H9 (cell line): ENCODE results near the gene ARPIN. TPM values are rescaled to one million over a fixed set of nuclear protein-coding genes. Genes with fewer than 3 reads are reported as not detected.

Experiments
- DNase-seq: peaks from one replicate; pipeline ENCODE4 v3.0.0-alpha.2; 2017
- H2AFZ ChIP-seq: one replicate; pipeline ENCODE4 v1.6.1; 2013; ENCODE audit warnings: mild to moderate bottlenecking, low read length, control low read depth, moderate library complexity
- H2AK5ac ChIP-seq: 2 replicates; pipeline ENCODE4 v1.6.1; 2013; ENCODE audit warnings: low read length, control low read depth, mixed read lengths; ENCODE audit not compliant: insufficient read length
- H2BK120ac ChIP-seq: one replicate; pipeline ENCODE4 v1.6.1; 2013; ENCODE audit warnings: low read depth, mild to moderate bottlenecking, low read length, control low read depth, inconsistent platforms; ENCODE audit not compliant: poor library complexity, severe bottlenecking
- H2BK12ac ChIP-seq: 2 replicates; pipeline ENCODE4 v1.6.1; 2013; ENCODE audit warnings: low read length, control low read depth, mixed read lengths, low read depth; ENCODE audit not compliant: insufficient read length
- H2BK15ac ChIP-seq: 2 replicates; pipeline ENCODE4 v1.6.1; 2013; ENCODE audit warnings: low read depth, low read length, control low read depth
- H2BK20ac ChIP-seq: one replicate; pipeline ENCODE4 v1.6.1; 2013; ENCODE audit warnings: low read depth, mild to moderate bottlenecking, low read length, control low read depth, inconsistent platforms; ENCODE audit not compliant: poor library complexity, severe bottlenecking
- H2BK5ac ChIP-seq: 2 replicates; pipeline ENCODE4 v1.6.1; 2013; ENCODE audit warnings: low read length, control low read depth, mixed read lengths; ENCODE audit not compliant: insufficient read length
- H3K14ac ChIP-seq: 2 replicates; pipeline ENCODE4 v1.6.1; 2013; ENCODE audit warnings: low read length, control low read depth; ENCODE audit not compliant: insufficient read depth
- H3K18ac ChIP-seq: 2 replicates; pipeline ENCODE4 v1.6.1; 2013; ENCODE audit warnings: low read depth, mild to moderate bottlenecking, mixed read lengths, low read length, control low read depth; ENCODE audit not compliant: insufficient read length
- H3K23ac ChIP-seq: 2 replicates; pipeline ENCODE4 v1.6.1; 2013; ENCODE audit warnings: low read length, control low read depth, mixed read lengths, low read depth; ENCODE audit not compliant: insufficient read length
- H3K23me2 ChIP-seq: 2 replicates; pipeline ENCODE4 v1.6.1; 2013; ENCODE audit warnings: low read depth, mild to moderate bottlenecking, mixed read lengths, low read length, control low read depth; ENCODE audit not compliant: insufficient read length, poor library complexity, severe bottlenecking
- H3K27ac ChIP-seq: 2 replicates; pipeline ENCODE4 v1.5.1; 2013; ENCODE audit warnings: low read length, control low read depth, mixed read lengths, low read depth; ENCODE audit not compliant: insufficient read length
- H3K27me3 ChIP-seq: 2 replicates; pipeline ENCODE4 v1.6.1; 2013; ENCODE audit warnings: low read length, control low read depth, inconsistent platforms; ENCODE audit not compliant: insufficient read depth
- H3K4ac ChIP-seq: 2 replicates; pipeline ENCODE4 v1.6.1; 2013; ENCODE audit warnings: low read depth, mild to moderate bottlenecking, control low read depth, inconsistent platforms, low read length, moderate library complexity
- H3K4me1 ChIP-seq: 2 replicates; pipeline ENCODE4 v1.6.1; 2013; ENCODE audit warnings: low read length, control low read depth, inconsistent platforms; ENCODE audit not compliant: insufficient read depth
- H3K4me2 ChIP-seq: 2 replicates; pipeline ENCODE4 v1.6.1; 2013; ENCODE audit warnings: low read length, control low read depth, mixed read lengths; ENCODE audit not compliant: insufficient read length, insufficient read depth
- H3K56ac ChIP-seq: 2 replicates; pipeline ENCODE4 v1.6.1; 2013; ENCODE audit warnings: low read depth, mild to moderate bottlenecking, mixed read lengths, low read length, control low read depth; ENCODE audit not compliant: insufficient read length
- H3K79me1 ChIP-seq: 2 replicates; pipeline ENCODE4 v1.6.1; 2013; ENCODE audit warnings: low read depth, mild to moderate bottlenecking, moderate library complexity, low read length, control low read depth, inconsistent platforms; ENCODE audit not compliant: insufficient read depth, poor library complexity, severe bottlenecking
- H3K79me2 ChIP-seq: 2 replicates; pipeline ENCODE4 v1.6.1; 2013; ENCODE audit warnings: low read length, control low read depth, inconsistent platforms; ENCODE audit not compliant: insufficient read depth
- H3K9ac ChIP-seq: 2 replicates; pipeline ENCODE4 v1.6.1; 2013; ENCODE audit warnings: low read length, control low read depth, mixed read lengths; ENCODE audit not compliant: insufficient read length; ENCODE audit errors: extremely low read depth
- H3K9me3 ChIP-seq: one replicate; pipeline ENCODE4 v1.6.1; 2013; ENCODE audit warnings: low read depth, low read length, inconsistent platforms; ENCODE audit not compliant: control insufficient read depth
- H3T11ph ChIP-seq: one replicate; pipeline ENCODE4 v1.6.1; 2013; ENCODE audit warnings: mild to moderate bottlenecking, low read length, control low read depth, inconsistent platforms
- H4K20me1 ChIP-seq: one replicate; pipeline ENCODE4 v1.6.1; 2013; ENCODE audit not compliant: control insufficient read depth, insufficient read length, insufficient read depth
- H4K5ac ChIP-seq: 2 replicates; pipeline ENCODE4 v1.6.1; 2013; ENCODE audit warnings: low read depth, mild to moderate bottlenecking, mixed read lengths, low read length, control low read depth; ENCODE audit not compliant: insufficient read length
- H4K8ac ChIP-seq: replicated peaks from 2 replicates; pipeline ENCODE4 v1.6.1; 2013; ENCODE audit warnings: low read length, control low read depth, mixed read lengths, low read depth; ENCODE audit not compliant: insufficient read length
- H4K91ac ChIP-seq: 2 replicates; pipeline ENCODE4 v1.6.1; 2013; ENCODE audit warnings: low read depth, mild to moderate bottlenecking, moderate library complexity, mixed read lengths, low read length, control low read depth; ENCODE audit not compliant: insufficient read length
- H3K27ac Mint-ChIP-seq, 3 experiments: 2 replicates in 2 of 3; 3 replicates in 1 of 3; pipeline ENCODE4 v1.8.0; 2020 to 2021; ENCODE audit warnings: mixed read lengths in 3 of 3, mild to moderate bottlenecking in 1 of 3, moderate library complexity in 1 of 3
- H3K27me3 Mint-ChIP-seq: 2 replicates; pipeline ENCODE4 v1.8.0; 2021; ENCODE audit warnings: low read depth, mild to moderate bottlenecking, moderate library complexity, mixed read lengths
- H3K36me3 Mint-ChIP-seq, 3 experiments: 2 replicates in 2 of 3; 3 replicates in 1 of 3; pipeline ENCODE4 v1.8.0; 2020 to 2021; ENCODE audit warnings: low read depth in 3 of 3, mixed read lengths in 3 of 3; ENCODE audit not compliant: insufficient read depth in 1 of 3
- H3K4me1 Mint-ChIP-seq, 2 experiments: 2 replicates each; pipeline ENCODE4 v1.8.0; 2020; ENCODE audit warnings: mixed read lengths in 2 of 2
- H3K4me3 Mint-ChIP-seq, 2 experiments: 2 replicates in 1 of 2; 3 replicates in 1 of 2; pipeline ENCODE4 v1.8.0; 2020 to 2021; ENCODE audit warnings: mild to moderate bottlenecking in 2 of 2, mixed read lengths in 2 of 2, moderate library complexity in 1 of 2
- H3K9me3 Mint-ChIP-seq, 2 experiments: 2 replicates in 1 of 2; 3 replicates in 1 of 2; pipeline ENCODE4 v1.8.0; 2020; ENCODE audit warnings: mild to moderate bottlenecking in 2 of 2, mixed read lengths in 2 of 2, moderate library complexity in 1 of 2
- CTCF ChIP-seq: fragments of 200-600 bp; sonication (generic); conservative IDR thresholded peaks from 3 replicates; pipeline ENCODE4 v1.8.0; 2021; ENCODE audit warnings: antibody characterized with exemption, mild to moderate bottlenecking
- WGBS: extraction: QIAGEN DNeasy Blood & Tissue Kit; methylation state at CpG from one replicate; pipeline ENCODE4 v1.1.7; 2013; ENCODE audit warnings: missing lambda C conversion rate, low lambda C conversion rate, mixed read lengths; ENCODE audit not compliant: insufficient read length; ENCODE audit errors: extremely low coverage; 5-methylcytosine and 5-hydroxymethylcytosine counted together
- total RNA-seq: library from RNA; stranded (reverse); gene quantifications from 2 replicates; pipeline ENCODE4 v1.2.1, GENCODE V29; 2021

Gene ARPIN
- total RNA-seq, 1 experiment from 2014 or later, result 6.4 TPM

- H2BK5ac ChIP-seq, result no peak overlapping the region
- H4K20me1 ChIP-seq, result no peaks in the 10 kb centered on the region
- H4K8ac ChIP-seq, result no peak overlapping the region
- no peak overlapping the region for H3K4ac ChIP-seq
- H3K23me2 ChIP-seq, result no peaks in the 10 kb centered on the region
- no peaks in the 10 kb centered on the region for H3K4me1 ChIP-seq
- H3K4me2 ChIP-seq, result no peak overlapping the region
- H3K9me3 ChIP-seq, result no peaks in the 10 kb centered on the region
- H3K27ac ChIP-seq, result no peak overlapping the region
- H4K5ac ChIP-seq, result no peak overlapping the region
- no peaks in the 10 kb centered on the region for H3K79me1 ChIP-seq
- H3K56ac ChIP-seq, result no peak overlapping the region
- no peak overlapping the region for H3K4me3 Mint-ChIP-seq
- no peak overlapping the region for H2BK15ac ChIP-seq
- no peaks in the 10 kb centered on the region for H3K79me2 ChIP-seq
- no peak overlapping the region for H3T11ph ChIP-seq
- H3K9ac ChIP-seq, result no peak overlapping the region
- peaks cover 2 to 6% of the 10 kb centered on the region in 2 experiments; a peak in 1 of 5 replicates for H3K9me3 Mint-ChIP-seq
- no CpG with 5 or more reads among the region's 3 CpGs for WGBS
- no peak overlapping the region for H3K27ac Mint-ChIP-seq
- 0 out of 2 replicates have a peak, but pooled peaks cover 2% of the 10 kb centered on the region for H3K27me3 Mint-ChIP-seq
- H2AK5ac ChIP-seq, result no peak overlapping the region
- no peak for TF ChIP-seq CTCF
- H2BK120ac ChIP-seq, result no peak overlapping the region
- DNase-seq, result no peak
- H2BK12ac ChIP-seq, result no peak overlapping the region
- no peak overlapping the region for H3K23ac ChIP-seq
- H3K14ac ChIP-seq, result no peak overlapping the region
- H4K91ac ChIP-seq, result no peak overlapping the region
- H3K36me3 Mint-ChIP-seq, result no peaks in the 10 kb centered on the region
- H3K18ac ChIP-seq, result no peak overlapping the region
- H3K4me1 Mint-ChIP-seq, result no peaks in the 10 kb centered on the region
- no peaks in the 10 kb centered on the region; the same call in 1 of the 2 replicates for H3K27me3 ChIP-seq
- H2BK20ac ChIP-seq, result no peak overlapping the region
- no peak overlapping the region for H2AFZ ChIP-seq
Measured at GRCh38 chr15:89947385-89947784, 34.6 kb upstream of the ARPIN start.
